GM19240 (cell line): ENCODE measurements around the gene DTWD2.
"Not testable (repeated sequence)": the region's sequence is repeated elsewhere in the genome, so short reads cannot be mapped to it uniquely, and the experiment has no call there.

Source experiments
- DNase-seq: peaks from one replicate; pipeline ENCODE4 v3.0.0; 2011; ENCODE audit warnings: low spot score; ENCODE audit not compliant: insufficient read length

Gene DTWD2

DNA sequence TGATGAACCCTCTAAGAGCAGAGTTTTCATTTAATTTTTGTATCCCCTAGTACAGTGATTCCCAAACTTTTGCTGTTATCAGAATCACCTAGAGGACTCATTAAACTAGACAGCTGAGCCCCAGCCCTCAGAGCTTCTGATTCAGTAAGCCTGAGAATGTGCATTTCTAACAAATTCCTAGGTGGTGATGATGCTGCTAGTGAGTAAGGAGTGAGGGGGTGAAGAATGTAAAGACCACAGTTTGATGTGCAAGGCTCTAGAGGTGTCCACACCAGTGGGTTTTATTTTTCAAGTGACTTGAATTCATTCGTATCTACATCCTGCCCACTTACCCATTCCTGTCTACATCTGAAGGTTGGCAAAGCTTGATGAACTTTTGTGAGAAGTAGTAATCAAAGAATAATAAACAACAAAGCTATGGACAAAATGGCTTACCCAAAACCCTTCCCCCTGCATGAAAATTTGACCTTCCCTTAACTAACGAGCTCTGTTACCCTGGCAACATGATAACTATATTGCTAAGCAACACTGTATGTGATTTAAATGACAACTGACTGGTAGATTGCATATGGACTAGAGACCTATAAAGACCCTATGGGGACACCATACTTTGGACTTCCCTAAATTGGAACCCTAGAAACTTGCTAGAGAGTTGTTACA lies 35.2 kb downstream of the DTWD2 start:
- DNase-seq = no peak

DNA sequence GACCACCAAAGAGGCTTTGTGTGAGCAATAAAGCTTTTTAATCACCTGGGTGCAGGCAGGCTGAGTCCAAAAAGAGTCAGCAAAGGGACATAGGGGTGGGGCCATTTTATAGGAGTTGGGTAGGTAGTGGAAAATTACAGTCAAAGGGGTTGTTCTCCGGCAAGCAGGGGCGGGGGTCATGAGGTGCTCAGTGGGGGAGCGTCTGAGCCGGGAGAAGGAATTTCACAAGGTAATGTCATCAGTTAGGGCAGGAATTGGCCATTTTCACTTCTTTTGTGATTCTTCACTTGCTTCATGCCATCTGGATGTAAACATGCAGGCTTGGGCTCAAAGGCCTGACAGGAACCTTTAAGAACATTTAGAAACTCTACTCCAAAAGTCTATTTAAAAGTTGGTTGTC lies 36.0 kb downstream of the DTWD2 start:
- DNase-seq = not testable (repeated sequence)

DNA sequence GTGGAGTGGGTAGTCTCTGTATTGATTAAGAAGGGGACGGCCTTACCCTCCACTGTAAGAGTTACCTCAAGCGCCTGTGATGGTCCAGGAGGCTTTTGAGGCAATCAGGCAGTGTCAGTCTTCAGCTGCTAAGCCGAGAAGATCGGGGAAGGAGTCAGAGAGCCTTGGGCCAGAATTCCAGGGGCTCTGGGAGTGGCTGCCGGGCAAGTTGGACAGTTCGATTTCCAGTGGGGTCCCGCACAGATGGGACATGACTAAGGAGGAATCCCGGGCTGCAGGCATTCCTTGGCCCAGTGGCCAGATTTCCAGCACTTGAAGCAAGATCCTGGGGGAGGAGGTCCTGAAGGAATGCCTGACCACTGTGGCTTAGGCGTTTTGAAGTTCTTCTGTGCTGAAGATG lies 38.0 kb downstream of the DTWD2 start:
- DNase-seq = not testable (repeated sequence)

DNA sequence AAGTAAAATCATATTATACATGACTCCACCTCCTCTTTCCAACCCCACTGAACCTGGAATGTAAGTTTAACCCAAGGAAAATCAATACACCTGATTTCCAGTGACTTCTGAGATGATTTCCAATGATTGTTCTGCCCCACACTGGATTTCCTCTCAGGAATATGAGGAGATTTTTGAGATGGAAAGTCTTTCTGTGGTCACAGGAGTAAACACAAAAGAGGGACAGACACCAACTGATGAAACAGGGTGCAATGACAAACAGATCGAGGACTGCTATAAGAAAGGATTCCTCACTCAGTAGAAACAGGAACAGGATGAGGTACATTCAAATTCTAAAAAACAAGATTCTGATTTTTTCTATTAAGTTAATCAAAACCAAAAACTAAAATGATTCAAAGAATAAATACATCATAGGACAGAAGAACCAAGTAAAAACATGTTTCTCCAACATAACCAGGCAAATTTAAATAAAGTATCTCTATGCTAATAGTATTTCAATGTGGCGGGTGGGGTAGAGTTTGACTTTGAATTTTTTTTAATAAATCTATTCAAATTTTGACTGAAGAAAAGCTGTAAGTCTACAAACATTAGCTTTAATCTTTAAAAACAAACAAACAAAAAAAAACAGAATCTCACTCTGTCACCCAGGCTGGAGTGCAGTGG lies 42.1 kb downstream of the DTWD2 start:
- DNase-seq = no peak

DNA sequence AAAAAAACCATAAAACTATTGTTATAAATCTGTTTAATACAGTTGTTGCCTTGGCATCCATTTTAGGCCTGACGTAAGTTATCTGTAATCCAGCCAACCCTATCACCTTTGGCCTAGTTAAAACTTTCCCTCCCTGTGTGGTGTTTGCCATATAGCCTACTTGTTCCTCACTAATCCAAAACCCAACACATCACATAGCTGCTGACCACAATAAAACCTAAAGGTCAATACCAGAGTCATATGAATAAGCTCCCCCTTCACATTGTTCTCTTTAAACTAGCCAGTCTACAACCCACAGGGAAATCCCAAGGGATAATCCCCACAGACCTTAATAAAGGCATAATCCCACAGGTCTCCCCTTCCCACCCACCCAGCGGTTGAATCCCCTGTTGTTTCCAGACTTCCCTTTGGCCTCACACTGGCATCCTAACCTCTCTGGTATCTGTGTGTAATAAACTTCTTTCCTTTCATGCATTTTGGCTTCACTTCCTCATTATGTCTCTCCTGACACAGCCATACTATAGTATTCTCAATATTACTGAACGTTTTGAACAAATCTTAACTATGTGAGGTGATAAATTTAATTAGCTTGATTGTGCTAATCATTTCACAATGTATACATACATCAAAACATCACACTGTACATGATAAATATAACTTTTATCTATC lies 50.8 kb downstream of the DTWD2 start:
- no peak for DNase-seq

DNA sequence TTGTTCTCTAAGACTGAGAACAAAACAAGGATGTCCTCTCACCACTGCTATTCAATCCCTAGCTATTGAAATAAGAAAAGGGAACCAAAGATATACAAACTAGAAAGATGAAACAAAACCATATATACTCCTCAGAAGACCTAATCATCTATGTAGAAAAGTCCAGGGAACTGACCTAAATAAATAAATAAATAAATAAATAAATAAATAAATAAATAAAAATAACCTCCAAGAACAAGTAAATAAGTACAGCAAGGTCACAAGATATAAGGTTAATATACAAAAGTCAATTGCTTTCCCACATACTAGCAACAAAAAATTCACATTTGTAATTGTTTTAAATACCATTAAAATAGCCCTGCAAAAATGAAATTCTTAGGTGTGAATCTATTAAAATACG lies 54.6 kb downstream of the DTWD2 start:
- DNase-seq = no peak

DNA sequence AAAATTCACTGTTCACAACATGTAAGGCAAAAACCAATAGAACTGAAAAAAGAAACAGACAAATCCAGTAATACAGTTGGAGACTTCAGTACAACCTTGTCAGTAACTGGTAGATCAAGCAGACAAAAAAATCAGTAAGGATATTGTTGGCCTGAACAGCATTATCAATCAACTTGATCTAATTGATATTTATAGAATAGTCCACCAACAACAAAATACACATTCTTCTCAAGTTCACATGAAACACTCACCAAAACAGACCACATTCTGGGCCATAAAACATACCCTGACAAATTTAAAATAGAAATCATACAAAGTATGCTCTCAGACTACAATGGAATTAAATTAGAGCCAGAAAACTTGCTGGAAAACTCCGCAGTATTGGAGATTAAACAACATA lies 56.8 kb downstream of the DTWD2 start:
- no peak for DNase-seq

DNA sequence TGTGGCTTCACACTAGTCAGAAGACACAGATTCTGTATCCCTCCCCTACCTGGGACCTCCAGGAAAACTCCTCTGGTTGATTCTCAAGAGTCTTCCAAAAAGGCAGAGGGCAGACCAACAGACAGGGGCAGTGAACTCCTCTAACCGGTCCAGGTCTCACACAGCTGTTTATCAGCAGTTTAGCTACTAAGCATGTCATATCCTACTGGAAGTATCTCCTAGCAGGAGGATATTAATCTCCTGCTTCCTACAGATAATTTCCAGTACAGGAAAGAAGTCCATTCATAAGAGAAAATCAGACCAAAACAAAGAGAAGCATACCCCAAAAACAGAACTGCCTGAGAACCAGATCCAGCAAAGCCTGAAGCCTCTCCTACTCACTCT lies 64.3 kb downstream of the DTWD2 start:
- no peak for DNase-seq

DNA sequence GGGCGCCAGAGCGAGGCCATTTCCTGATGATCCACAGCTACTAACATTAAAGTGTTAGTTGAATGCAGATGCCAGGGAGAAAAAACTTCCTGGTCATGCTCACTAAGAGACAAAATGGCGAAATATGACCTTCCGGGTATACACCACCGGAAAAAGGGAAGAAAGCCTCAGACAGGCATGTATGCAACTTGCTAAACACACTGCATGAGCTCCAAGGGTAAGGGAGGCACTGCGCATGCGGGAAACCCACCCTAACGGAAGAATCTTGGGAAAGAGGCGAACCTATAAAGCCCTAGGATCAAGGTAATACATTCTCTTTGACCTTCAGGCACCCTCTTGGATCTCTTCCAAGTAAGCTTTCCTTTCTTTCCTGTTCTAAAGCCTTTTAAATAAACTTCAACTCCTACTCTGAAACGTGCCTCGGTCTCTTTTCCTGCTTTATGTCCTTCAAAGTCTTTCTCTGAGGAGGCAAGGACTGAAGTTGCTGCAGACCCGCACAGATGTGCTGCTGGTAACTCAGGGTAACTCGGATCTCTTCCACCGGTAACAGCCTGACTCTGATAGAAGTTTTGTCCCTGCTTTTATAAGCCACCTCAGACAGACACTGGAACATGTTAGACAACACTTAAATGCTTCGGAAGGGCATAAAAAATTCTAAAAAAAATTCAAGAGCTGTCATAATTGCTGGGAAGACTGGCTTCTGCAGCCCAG lies 64.9 kb downstream of the DTWD2 start:
- DNase-seq = no peak

DNA sequence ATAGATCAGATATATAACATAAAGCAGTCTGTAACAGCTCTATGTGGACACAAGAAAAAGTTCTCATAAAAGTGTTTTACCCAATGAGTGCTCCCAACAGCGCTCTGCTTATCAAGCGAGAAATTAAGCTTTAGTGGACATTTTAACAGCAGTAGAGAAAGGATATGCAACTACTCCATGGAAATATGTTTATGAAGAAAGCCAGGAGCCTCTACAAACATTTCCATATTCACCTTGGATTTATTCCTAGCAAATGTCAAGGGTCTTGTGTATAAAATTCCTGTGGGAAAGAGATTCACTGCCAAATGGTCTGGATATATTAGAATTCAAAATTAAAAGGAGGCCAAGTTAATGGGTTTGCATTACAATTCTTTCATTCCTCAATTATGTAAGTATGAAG lies 66.5 kb downstream of the DTWD2 start:
- no peak for DNase-seq

DNA sequence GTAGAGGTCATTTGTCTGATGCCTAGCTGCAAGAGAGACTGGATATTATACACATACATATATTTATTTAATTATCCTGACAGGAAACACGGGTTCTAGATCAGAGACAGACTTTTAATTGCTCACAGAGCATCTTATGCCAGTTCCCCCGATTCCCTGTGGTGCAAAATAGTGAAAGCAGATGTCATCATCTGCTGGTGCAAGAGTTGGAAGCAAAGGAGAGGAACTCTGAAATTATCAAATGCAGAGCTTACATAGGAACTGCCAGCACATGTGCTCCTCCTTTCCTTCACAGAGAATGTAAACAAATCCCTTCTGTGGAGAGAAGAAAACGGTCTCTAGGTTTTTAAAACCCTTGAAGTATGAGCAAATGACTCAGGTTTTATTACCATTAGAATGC lies 69.3 kb downstream of the DTWD2 start:
- no peak for DNase-seq

DNA sequence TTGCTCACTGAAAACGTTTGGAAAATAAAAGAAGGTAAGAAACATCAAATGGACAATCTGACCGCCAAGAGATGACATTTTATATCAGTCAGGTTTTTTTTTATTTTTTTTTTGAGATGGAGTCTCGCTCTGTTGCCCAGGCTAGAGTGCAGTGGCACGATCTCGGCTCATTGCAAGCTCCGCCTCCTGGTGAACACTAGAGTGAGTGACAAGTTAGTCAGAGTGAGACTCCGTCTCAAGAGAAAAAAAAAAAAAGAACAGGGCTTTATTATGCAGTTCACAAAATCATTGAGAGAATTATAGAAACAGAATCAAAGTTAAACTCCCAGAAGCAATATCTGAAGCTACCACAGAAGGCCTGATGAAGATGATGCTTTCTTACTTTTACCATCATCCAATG lies 70.1 kb downstream of the DTWD2 start:
- no peak for DNase-seq

DNA sequence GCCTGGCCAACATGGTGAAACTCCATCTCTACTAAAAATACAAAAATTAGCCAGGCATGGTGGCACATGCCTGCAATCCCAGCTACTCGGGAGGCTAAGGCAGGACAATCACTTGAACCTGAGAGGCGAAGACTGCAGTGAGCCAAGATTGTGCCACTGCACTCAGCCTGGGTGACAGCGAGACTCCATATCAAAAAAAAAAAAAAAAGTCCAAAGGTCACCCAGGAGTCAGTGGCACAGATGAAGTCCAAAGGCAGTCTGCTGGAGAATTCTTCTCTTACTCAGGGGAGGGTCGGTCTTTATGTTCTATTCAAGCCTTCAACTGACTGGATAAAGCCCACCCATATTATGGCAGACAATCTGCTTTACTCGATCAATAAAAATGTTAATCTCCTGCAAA lies 80.8 kb downstream of the DTWD2 start:
- DNase-seq = not testable (repeated sequence)

DNA sequence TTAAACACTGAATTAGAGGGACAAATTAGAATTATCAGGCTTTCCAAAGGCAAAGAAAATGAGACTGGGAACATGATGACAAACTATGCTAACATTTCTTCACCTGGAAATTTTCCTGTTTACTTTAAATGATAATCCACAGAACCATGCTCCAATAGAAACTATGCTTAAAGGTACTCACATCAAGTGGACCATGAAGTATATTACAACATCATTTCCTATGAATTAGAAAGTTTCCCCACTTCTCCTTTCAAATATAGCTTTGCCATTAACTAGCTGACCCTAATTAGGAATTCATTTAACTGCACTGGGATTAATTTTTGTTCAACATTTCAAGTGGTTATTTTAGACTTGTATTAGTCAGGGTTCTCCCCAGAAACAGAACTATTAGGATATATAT lies 81.4 kb downstream of the DTWD2 start:
- no peak for DNase-seq

DNA sequence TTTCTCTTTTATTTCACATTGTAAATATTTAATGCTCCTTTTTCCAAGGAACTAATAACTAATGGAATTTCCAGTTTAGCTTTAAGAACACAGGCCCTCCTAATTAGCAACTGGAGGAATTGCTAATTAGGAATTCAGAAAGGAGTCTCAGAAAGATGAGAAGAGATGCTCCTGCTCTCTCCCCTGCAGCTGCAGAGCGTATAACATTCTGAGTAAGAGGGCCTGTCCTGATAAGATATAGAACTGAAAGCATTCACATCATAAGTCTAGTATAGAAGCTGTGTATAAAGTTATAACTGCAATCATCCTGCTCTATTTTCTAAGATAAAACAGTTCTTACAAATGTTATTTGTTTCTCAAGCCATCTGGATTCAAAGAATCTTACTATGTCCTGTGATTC lies 83.2 kb downstream of the DTWD2 start:
- no peak for DNase-seq

DNA sequence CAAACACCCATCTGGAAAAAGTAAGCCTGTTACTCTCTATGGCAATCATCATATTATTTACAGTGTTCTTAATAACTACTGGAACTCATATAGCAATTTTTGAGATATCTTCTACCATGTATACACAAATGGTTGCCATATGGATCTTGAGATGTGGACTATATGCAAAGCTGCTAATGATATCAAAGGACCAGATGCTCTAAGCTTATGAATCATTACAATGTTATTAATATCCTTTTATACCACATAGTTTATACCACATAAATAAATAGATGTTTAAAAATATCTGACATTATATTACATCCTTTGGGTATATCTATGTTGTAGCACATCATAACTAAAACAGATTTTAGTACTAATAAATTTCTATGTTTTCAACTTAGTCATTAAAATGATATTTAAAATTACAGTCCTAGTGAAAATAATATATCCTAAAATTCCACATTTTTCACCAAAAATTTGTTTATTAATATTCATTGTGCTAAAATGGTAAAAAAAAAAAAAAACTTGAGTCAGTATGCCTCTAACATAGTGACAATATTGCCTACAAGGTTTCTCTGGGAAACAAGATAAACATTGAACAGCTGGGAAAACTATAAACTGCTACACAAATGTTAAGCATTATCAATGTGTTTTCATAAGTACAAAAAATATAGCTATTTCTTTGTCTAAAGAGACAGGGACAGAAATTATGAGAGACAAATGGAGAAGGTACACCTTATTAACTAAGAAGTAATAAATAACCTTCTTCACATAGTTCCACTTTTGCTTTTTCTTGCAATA lies 85.5 kb downstream of the DTWD2 start:
- no peak for DNase-seq

DNA sequence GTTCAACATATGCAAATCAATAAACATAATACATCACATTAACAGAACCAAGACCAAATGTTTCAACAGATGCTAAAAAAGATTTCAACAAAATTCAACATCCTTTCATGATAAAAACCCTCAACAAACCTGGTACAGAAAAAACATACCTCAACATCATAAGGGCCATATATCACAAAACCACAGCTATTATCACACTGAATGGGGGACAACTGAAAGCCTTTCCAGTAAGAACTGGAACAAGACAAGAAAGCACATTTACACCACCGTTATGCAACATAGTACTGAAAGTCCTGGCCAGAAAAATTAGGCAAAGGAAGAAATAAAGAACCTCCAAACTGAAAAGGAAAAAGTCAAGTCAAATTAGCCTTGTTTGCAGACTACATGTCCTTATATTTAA lies 93.6 kb downstream of the DTWD2 start:
- no peak for DNase-seq

DNA sequence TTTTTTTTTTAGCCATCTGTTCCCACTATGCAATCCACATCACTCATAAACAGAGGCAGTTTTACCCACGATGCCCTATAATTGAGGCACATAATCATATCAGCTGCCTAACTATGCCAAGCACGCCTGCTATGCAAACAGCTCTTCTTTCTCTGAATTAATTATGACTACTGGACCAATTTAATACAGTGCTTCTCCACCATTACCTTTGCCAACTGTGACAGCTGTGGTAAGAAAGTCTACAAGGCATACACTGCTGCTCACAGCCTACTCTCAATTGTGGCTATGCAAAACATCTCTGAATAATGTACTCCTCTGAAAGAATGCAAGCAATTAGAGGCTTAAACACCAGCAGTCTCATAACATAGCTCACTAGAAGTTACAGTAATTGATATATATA lies 97.1 kb downstream of the DTWD2 start:
- DNase-seq = no peak

DNA sequence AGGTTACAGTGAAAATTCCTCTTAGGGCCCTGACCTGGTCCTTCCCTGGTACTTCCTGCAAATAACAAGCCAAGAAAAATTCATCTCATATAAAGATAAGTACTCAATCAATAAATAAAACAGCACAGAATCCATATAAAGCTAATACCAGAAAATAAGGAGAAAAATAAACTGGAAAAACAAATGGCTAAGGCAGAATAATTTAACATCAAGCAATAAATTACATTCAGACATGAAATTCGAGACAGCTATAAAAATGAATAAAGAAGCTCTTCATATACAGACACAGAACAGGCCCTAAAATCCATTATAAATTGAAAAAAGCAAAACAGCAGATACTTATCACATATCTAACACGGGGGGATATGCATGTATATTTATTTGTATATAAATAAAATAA lies 99.2 kb downstream of the DTWD2 start:
- DNase-seq = no peak

DNA sequence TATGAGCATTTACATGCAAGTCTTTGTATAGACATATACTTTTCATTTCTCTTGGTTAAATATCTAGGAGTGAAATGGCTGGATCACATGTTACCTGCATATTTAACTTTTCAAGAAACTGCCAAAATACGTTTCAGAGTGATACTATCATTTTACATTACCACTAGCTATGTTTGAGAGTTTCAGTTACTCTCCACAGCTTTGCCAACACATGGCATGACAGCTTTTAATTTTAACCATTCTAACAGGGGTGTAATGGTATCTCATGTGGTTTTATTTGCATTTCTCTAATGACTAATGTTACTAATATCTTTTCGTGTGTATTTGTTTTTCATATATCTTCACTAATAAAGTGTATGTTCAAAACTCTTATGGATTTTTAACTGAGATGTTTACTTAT lies 99.8 kb downstream of the DTWD2 start:
- DNase-seq = no peak

DNA sequence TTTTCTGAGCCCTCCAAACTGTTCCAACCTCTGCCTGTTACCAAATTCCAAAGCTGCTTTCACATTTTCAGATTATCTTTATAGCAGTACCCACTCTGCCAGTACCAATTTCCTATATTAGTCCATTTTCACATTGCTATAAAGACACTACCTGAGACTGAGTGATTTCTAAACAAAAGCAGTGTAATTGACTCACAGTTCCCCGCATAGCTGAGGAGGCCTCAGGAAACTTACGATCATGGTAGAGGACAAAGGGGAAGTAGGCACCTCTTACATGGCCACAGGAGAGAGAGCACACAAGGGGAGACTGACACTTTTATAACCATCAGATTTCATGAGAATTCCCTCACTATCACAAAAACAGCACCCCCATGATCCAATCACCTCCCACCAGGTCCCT lies 105.0 kb downstream of the DTWD2 start:
- DNase-seq = no peak

DNA sequence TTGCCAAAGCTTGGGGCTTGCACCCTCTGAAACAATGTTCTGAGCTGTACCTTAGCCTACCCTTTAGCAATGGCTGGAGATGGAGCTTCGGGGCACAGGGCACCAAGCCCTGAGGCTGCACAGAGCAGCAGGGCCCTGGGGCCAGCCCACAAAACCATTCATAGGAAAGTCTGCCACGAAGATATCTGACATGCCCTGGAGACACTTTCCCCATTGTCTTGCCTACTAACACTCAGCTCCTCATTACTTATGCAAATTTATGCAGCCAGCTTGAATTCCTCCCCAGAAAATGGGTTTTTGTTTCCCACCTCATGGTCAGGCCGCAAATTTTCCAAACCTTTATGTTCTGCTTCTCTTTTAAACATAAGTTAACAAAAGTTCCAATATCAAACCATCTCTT lies 105.7 kb downstream of the DTWD2 start:
- DNase-seq = no peak
